Heart left ventricle (tissue), 16 donors: Measurements from ENCODE around the gene ABCA10. TPM values are rescaled to one million over a fixed set of nuclear protein-coding genes. Genes with fewer than 3 reads are reported as not detected.

Experiments
- ATAC-seq, 4 donors: fragments of 200-7000 bp; cut with Tn5 transposase; one replicate each; pipeline ENCODE4 v1.9.1; 2020 to 2022; ENCODE audit warnings: moderate library complexity in 4 of 4, mild to moderate bottlenecking in 3 of 4, moderate number of reproducible peaks in 1 of 4
- DNase-seq, 5 donors: peaks; one replicate each; pipeline ENCODE4 v3.0.0-alpha.2; 2020
- H3K27ac ChIP-seq, 12 donors: fragments of 200-600 bp; sonication (generic) in 4 of 12; one replicate each; pipeline versions ENCODE4 v1.5.0 to v1.8.0; 2016 to 2022; ENCODE audit warnings: mild to moderate bottlenecking in 2 of 12
- H3K27me3 ChIP-seq, 9 donors: fragments of 200-600 bp; sonication (generic) in 2 of 9; one replicate each; pipeline versions ENCODE4 v1.5.1 to v1.8.0; 2016 to 2022; ENCODE audit warnings: mild to moderate bottlenecking in 3 of 9
- H3K36me3 ChIP-seq, 9 donors: fragments of 200-600 bp; sonication (generic) in 2 of 9; one replicate each; pipeline versions ENCODE4 v1.5.0 to v1.8.0; 2018 to 2022; ENCODE audit warnings: mild to moderate bottlenecking in 2 of 9
- H3K4me1 ChIP-seq, 12 donors: fragments of 200-600 bp; sonication (generic) in 4 of 12; one replicate each; pipeline versions ENCODE4 v1.5.0 to v1.8.0; 2016 to 2022; ENCODE audit warnings: mild to moderate bottlenecking in 3 of 12
- H3K4me3 ChIP-seq, 12 donors: fragments of 200-600 bp; sonication (generic) in 4 of 12; one replicate each; pipeline versions ENCODE4 v1.5.0 to v1.8.0; 2017 to 2022; ENCODE audit warnings: mild to moderate bottlenecking in 9 of 12, moderate library complexity in 4 of 12
- H3K9me3 ChIP-seq, 12 donors: fragments of 200-600 bp; sonication (generic) in 4 of 12; one replicate each; pipeline versions ENCODE4 v1.5.0 to v1.8.0; 2016 to 2022; ENCODE audit warnings: mild to moderate bottlenecking in 1 of 12
- POLR2A ChIP-seq, 2 donors: fragments of 450-650 bp; IDR thresholded peaks; one replicate each; pipeline ENCODE4 v1.6.1; 2017; ENCODE audit warnings: antibody characterized with exemption in 2 of 2, mild to moderate bottlenecking in 2 of 2, moderate library complexity in 2 of 2
- WGBS, 4 donors: extraction: QIAGEN DNeasy Blood & Tissue Kit in 2 of 4; methylation state at CpG; one replicate each; pipeline versions ENCODE4 v1.1.5 to v1.1.7; 2013 to 2018; 5-methylcytosine and 5-hydroxymethylcytosine counted together
- intact Hi-C, 10 donors: fragments of 100-400 bp; cut with DNase I; formaldehyde crosslinking; loops; one replicate each; pipeline versions ENCODE4 v1.11.1 to v1.14.2; 2022
- polyA plus RNA-seq, 2 donors: library from polyadenylated mRNA; stranded (reverse); fragments of 200-250 nt; gene quantifications; one replicate each; pipeline ENCODE4 v1.2.3, GENCODE V29; 2013
- total RNA-seq, 9 donors: library from RNA; depleted of rRNA in 2 of 9; stranded (reverse); fragments of >200 nt in 2 of 9; fragmentation: NEBNext Ultra II Directional in 3 of 9; extraction: Animal tissue kit (Norgen Biotek cat#: 25700) in 3 of 9; gene quantifications; one replicate each; pipeline versions ENCODE4 v1.1.0 to v1.2.4, GENCODE V29; 2016 to 2023
- TF ChIP-seq, protein P1 (sequence below), 12 donors: fragments of 200-600 bp; sonication (generic) in 4 of 12; IDR thresholded peaks; one replicate each; pipeline versions ENCODE4 v1.5.0 to v1.8.0; 2018 to 2022; ENCODE audit warnings: antibody characterized with exemption in 12 of 12, mild to moderate bottlenecking in 5 of 12
- donor health status: ischemic (EF 13 %, LVEDD 7.1; RV severe dilation, severe dysfunction).
- donor health status: healthy with polysubstance abuse.
- donor health status: DM: no; HTN: yes; CAD: no.
- donor health status: DM: no; HTN: no; CAD: no.
- donor health status: ischemic (EF 25% LVEDD 6.9; RV normal size, moderate dysfunction).
- donor health status: ischemic (EF 25% LVEDD 5.7; RV mildly dilated, moderate dysfunction).
- donor health status: healthy.
- donor health status: DM: yes; HTN: yes; CAD: no.
- donor health status: ischemic (EF 35%, LVEDD 5.7; RV mildly dilated, moderate dysfunction).
- donor health status: nonischemic (EF 11% LVEDD 7.7; RV severe dilation, severe dysfunction).
- donor health status: DM: yes; HTN: yes; CAD: no.
- donor health status: PGD.
- donor health status: ischemic (EF 29% LVEDD 5.4; RV normal size, mild dysfunction).
- donor health status: nonischemic (EF 23%, LVEDD 6.1; RV moderate dilation, normal function).

Gene ABCA10
- total and polyA plus RNA-seq, 11 donors, result 0.58 to 13.8 (median 2.0) TPM

- WGBS, 4 donors, result 59 to 85% (median 84%) methylated on average over 1 of the region's 1 CpG
- Histone ChIP-seq H3K9me3 (peaks cover 0 to under 1% (median 0%) of the 10 kb centered on the region in 12 donors), H3K36me3 (peaks cover 0 to 14% (median 0%) of the 10 kb centered on the region in 9 donors), H3K27ac (peak overlapping the region in 8 of 12 donors; percentile 19 to 84 (median 65)), H3K4me1 (peaks cover 0 to 20% (median 0%) of the 10 kb centered on the region in 12 donors), H3K4me3 (no peak overlapping the region), H3K27me3 (no peaks in the 10 kb centered on the region)
- ATAC-seq (no peak), DNase-seq (no peak)
- intact Hi-C loops, result no loop called here
- TF ChIP-seq, protein P1, sequence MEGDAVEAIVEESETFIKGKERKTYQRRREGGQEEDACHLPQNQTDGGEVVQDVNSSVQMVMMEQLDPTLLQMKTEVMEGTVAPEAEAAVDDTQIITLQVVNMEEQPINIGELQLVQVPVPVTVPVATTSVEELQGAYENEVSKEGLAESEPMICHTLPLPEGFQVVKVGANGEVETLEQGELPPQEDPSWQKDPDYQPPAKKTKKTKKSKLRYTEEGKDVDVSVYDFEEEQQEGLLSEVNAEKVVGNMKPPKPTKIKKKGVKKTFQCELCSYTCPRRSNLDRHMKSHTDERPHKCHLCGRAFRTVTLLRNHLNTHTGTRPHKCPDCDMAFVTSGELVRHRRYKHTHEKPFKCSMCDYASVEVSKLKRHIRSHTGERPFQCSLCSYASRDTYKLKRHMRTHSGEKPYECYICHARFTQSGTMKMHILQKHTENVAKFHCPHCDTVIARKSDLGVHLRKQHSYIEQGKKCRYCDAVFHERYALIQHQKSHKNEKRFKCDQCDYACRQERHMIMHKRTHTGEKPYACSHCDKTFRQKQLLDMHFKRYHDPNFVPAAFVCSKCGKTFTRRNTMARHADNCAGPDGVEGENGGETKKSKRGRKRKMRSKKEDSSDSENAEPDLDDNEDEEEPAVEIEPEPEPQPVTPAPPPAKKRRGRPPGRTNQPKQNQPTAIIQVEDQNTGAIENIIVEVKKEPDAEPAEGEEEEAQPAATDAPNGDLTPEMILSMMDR (IDR thresholded peaks at IDR 0.05), result no peak
- no peak for TF ChIP-seq POLR2A (IDR thresholded peaks at IDR 0.05)
These were observed 85.5 kb downstream of the ABCA10 start for GRCh38 chr17:69143151-69143550.

- DNase-seq (no peak), ATAC-seq (peak in 3 of 4 donors; percentile 33 to 77 (median 59))
- Histone ChIP-seq H3K36me3 (peaks cover 0 to 14% (median 0%) of the 10 kb centered on the region in 9 donors), H3K9me3 (peaks cover 0 to 9% (median 0%) of the 10 kb centered on the region in 12 donors), H3K4me1 (peaks cover 0 to 20% (median 0%) of the 10 kb centered on the region in 12 donors), H3K4me3 (peak overlapping the region in 9 of 12 donors; percentile 25 to 62 (median 42)), H3K27ac (peak overlapping the region; percentile 41 to 84 (median 63)), H3K27me3 (no peaks in the 10 kb centered on the region)
- TF ChIP-seq POLR2A (IDR thresholded peaks at IDR 0.05), result no peak
- TF ChIP-seq, protein P1 (IDR thresholded peaks at IDR 0.05), result no peak
- 53 to 59% (median 55%) methylated on average over 3 of the region's 3 CpGs for WGBS, 4 donors
- intact Hi-C loops, result no loop called here
These were observed 86.3 kb downstream of the ABCA10 start for GRCh38 chr17:69142175-69142802.

- TF ChIP-seq POLR2A (IDR thresholded peaks at IDR 0.05), result peak in 1 of 2 donors; percentile 38
- TF ChIP-seq, protein P1 (IDR thresholded peaks at IDR 0.05), result no peak
- ATAC-seq (peak; percentile 83 to 94 (median 88)), DNase-seq (no peak)
- Histone ChIP-seq H3K36me3 (peaks cover 0 to 15% (median 0%) of the 10 kb centered on the region in 9 donors), H3K9me3 (peaks cover 0 to 13% (median 0%) of the 10 kb centered on the region in 12 donors), H3K4me3 (peak within 1 kb of the TSS in 11 of 12 donors; percentile 1 to 62 (median 39)), H3K4me1 (peaks cover 0 to 20% (median 0%) of the 10 kb centered on the region in 12 donors), H3K27ac (peak within 1 kb of the TSS; percentile 41 to 84 (median 63)), H3K27me3 (no peaks in the 10 kb centered on the region)
- WGBS, 4 donors, result 33 to 54% (median 39%) methylated on average over 4 of the region's 4 CpGs
- intact Hi-C loops, result no loop called here
These were observed 87.0 kb downstream of the ABCA10 start, which contains the start of gene ABCA6 for GRCh38 chr17:69141431-69142174. ABCA6 (minus strand) TSS chr17:69141895; CDS start chr17:69140703, 1,192 bp downstream.

DNA sequence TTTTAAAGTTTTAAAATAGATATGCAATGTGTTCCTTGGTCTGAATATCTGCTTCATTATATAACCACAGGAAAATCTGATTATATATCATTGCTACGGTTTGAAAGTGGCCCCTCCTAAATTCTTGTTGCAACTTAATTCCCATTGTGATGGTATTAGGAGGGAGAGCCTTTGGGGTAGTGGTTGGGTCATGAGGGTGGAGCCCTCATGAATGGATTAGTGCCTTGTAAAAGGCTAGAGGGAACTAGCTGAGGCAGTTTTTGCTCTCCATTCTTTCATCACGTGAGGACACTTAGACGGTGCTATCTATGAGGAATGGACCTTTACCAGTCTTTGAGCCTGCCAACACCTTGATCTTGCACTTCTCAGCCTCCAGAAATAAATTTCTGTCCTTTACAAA lies 94.5 kb downstream of the ABCA10 start:
- Histone ChIP-seq H3K4me3 (no peak overlapping the region), H3K27ac (no peak overlapping the region), H3K9me3 (peaks cover 0 to 13% (median 0%) of the 10 kb centered on the region in 12 donors), H3K27me3 (no peaks in the 10 kb centered on the region), H3K4me1 (no peaks in the 10 kb centered on the region), H3K36me3 (peaks cover 0 to 73% (median 3%) of the 10 kb centered on the region in 9 donors)
- ATAC-seq, result no peak
- TF ChIP-seq POLR2A (IDR thresholded peaks at IDR 0.05), result no peak
- TF ChIP-seq, protein P1 (IDR thresholded peaks at IDR 0.05), result no peak
- DNase-seq, result no peak
- intact Hi-C loops, result loop anchor here in 1 of 10 donors (10.0 kb wide), 1 partner anchor 49 kb away; no protein-coding TSS in a partner anchor
- 65 to 72% (median 71%) methylated on average over 3 of the region's 3 CpGs for WGBS, 4 donors
